GM21360 (cell line): ENCODE measurements around the gene GPR148.

Source experiments
- ATAC-seq: cut with Tn5 transposase; IDR thresholded peaks from one replicate; pipeline ENCODE4 v1.9.1; 2021; ENCODE audit warnings: mild to moderate bottlenecking, moderate library complexity; ENCODE audit not compliant: unreplicated experiment

Gene GPR148

DNA sequence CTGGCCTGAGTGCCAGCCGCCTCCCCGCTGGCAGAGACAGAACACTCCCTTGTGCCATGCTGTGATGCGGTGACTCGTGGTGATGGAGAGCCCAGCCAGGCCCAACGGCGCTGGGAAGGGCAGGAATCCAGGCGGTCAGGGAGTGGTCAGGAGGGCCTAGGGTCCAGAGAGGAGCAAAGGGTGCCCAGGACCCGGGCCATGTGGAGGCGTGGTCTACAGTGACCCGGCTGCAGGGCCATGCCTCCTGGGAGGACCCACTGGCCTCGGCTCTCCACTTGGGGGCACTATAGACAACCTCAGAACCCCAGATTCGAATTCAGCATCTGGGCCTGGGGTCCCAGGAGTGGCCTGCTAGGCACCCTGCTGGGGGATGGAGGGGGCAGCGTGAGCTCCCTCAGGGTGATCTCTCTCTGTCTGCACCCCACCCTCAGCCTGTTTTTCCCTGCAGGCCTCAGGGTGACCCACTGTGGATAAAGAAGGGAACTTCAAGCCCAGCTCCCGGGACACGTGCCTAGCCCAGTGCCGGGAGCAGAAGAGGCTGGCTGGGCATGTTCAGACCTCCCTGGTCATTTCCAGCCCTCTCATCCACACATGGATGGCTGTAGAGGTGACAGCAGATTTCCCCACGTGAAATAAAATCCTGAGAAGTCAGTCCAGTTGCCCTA, 39.5 kb downstream of the GPR148 start:
- ATAC-seq: no peak

DNA sequence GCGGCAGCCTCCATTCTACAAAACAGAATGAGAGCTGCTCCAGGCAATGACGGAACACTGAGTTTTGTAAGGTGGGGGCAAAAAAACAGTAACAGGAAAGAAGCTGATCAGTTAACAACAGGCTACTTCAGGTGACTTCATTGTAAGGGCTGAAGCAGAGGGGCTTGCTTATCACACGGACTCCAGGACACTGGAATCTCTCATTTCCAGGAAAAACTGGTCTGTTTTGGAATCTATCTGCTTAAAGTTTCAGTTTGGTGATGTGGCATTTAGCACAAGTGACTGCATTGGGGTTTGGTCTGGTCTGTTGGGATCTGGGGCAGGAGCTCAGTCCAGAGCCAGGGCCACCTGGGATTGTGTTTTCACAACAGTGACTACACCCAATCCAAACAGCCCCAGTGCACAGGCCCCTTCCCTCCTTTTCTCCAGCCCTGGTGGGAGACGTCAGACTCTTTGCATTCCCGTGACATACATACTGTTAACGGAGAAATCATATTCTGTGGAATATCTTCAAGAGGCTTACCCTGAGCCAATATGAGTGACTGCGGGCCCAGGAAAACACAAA, 40.6 kb downstream of the GPR148 start:
- no peak for ATAC-seq

DNA sequence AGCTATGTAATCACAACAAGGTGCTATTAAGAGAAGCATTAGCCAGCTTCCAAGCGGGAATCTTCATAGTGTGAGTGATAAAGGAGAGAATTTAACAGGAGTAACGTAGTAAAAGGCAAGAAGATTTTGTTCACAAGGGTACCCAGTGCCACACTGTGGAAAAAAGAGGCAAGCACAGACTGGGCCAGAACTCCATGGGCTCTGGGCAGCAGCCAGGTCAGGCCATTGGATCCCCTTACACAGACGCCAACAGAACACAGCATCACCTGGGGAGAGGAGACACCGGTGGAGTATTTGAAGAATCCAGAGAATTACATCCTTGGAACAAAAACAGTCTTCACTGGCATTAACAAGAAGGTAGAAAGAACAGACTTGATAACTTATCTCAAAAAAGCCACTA, 47.7 kb downstream of the GPR148 start:
- no peak for ATAC-seq

- ATAC-seq: no peak
These were observed 49.9 kb downstream of the GPR148 start for GRCh38 chr2:130778781-130779180.
